ENCODE results near the gene NPRL2. TPM values are rescaled to one million over a fixed set of nuclear protein-coding genes. Genes with fewer than 3 reads are reported as not detected.
A peak's percentile ranks its signal among the peaks of the same experiment; 100 is the strongest.

The NPRL2 gene
- total and polyA plus RNA-seq, 9 of the 15 experiments (the other 6 are each of a cell fraction or from before 2014, with no cell fraction given), result 17.4 to 40.4 (median 24.4) TPM

DNA sequence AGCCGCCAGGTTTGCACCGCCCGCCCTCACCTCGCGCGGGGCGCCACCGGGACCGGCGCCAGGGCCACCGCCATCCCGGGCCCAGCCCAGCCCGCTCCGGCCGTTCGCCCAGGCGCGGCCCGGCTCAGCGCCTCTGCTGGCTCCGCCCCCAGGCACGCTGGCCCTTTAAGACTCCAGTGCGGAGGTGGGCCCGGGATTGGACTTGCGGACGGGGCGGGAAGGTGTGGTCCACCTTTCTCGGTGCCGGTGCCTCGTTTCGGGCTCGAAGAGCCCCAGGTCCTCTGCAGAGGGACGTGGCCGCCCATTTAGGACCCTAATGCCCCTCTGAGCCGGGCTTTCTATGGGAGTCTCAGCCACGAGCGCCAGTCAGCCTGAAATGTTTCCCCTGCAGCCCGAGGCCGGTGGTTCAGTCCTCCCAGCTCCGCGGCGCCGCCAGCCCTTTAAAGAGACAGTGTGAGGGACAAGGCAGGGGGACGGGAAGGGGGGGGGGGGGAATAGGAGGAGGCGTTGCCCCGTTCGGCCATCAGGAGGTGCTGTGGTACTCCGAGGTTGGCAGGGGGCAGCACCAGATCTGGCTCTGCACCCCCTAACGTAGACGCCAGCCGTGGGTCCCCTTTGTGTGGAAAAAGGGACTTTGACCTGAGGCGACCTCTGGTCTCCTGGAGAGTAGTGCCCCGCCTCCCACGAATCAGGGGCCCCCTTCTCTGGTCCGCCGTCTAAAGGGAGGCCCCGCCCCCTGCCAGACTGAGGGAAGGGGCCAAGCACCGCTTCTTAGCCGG, 29.1 kb downstream of the NPRL2 start (continued):
- TF ChIP-seq, protein P1, sequence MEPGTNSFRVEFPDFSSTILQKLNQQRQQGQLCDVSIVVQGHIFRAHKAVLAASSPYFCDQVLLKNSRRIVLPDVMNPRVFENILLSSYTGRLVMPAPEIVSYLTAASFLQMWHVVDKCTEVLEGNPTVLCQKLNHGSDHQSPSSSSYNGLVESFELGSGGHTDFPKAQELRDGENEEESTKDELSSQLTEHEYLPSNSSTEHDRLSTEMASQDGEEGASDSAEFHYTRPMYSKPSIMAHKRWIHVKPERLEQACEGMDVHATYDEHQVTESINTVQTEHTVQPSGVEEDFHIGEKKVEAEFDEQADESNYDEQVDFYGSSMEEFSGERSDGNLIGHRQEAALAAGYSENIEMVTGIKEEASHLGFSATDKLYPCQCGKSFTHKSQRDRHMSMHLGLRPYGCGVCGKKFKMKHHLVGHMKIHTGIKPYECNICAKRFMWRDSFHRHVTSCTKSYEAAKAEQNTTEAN (CRISPR knock-in tag; IDR thresholded peaks at IDR 0.05), result no peak
- TF ChIP-seq BMI1 (IDR thresholded peaks at IDR 0.05; ENCODE audit: low read length), result no peak
- TF ChIP-seq RBBP5 (IDR thresholded peaks at IDR 0.05; ENCODE audit: borderline replicate concordance, insufficient read depth, low read length, poor library complexity, severe bottlenecking), result peak; percentile 64
- peak; percentile 56; the same call in 1 of the 2 replicates for TF ChIP-seq NFIC (IDR thresholded peaks at IDR 0.05)
- TF ChIP-seq NUFIP1 (IDR thresholded peaks at IDR 0.05; ENCODE audit: partially characterized antibody), result peak; percentile 73
- no peak for TF ChIP-seq MCM2 (IDR thresholded peaks at IDR 0.05; ENCODE audit: low read depth)
- TF ChIP-seq FOSL1 (tag; conservative IDR thresholded peaks at IDR 0.05), result 0 out of 2 replicates have a peak, but pooled peaks have one; percentile 16
- peak; percentile 77 for TF ChIP-seq SAP30 (IDR thresholded peaks at IDR 0.05; ENCODE audit: borderline replicate concordance, insufficient read depth, low read depth, low read length, poor library complexity, severe bottlenecking)
- TF ChIP-seq CREM (IDR thresholded peaks at IDR 0.05; ENCODE audit: low read depth), result no peak
- peak; percentile 73; the same call in 1 of the 2 replicates for TF ChIP-seq EP400 (IDR thresholded peaks at IDR 0.05)
- no peak for TF ChIP-seq NR2C2 (CRISPR knock-in tag; IDR thresholded peaks at IDR 0.05)
- TF ChIP-seq NR2C2 (tag; IDR thresholded peaks at IDR 0.05), result peak; percentile 29; the same call in 1 of the 2 replicates
- TF ChIP-seq FIP1L1 (IDR thresholded peaks at IDR 0.05; ENCODE audit: low read depth, low read length, poor library complexity, severe bottlenecking), result peak; percentile 22
- TF ChIP-seq RBFOX2 (IDR thresholded peaks at IDR 0.05; ENCODE audit: low read depth, low read length), result peak; percentile 55
- TF ChIP-seq ATF1 (CRISPR knock-in tag; IDR thresholded peaks at IDR 0.05), result no peak
- 0 out of 2 replicates have a peak, but pooled peaks have one; percentile 32 for TF ChIP-seq ATF1 (tag; IDR thresholded peaks at IDR 0.05)
- no peak for TF ChIP-seq ZNF584 (CRISPR knock-in tag; IDR thresholded peaks at IDR 0.05; ENCODE audit: low read depth)
- TF ChIP-seq BCLAF1 (IDR thresholded peaks at IDR 0.05; ENCODE audit: borderline replicate concordance in 1 of 2, control insufficient read depth in 1 of 2, low read depth in 2 of 2, low read length in 1 of 2), result peak in 1 of 2 experiments; percentile 96; a peak in 2 of 4 replicates
- peak in 1 of 2 experiments; percentile 99; a peak in 2 of 4 replicates for TF ChIP-seq NONO (IDR thresholded peaks at IDR 0.05; ENCODE audit: low read depth in 2 of 2, low read length in 1 of 2)
- peak in 1 of 2 experiments; percentile 97 for TF ChIP-seq NCOA2 (IDR thresholded peaks at IDR 0.05; ENCODE audit: partially characterized antibody in 2 of 2)
- peak; percentile 83; the same call in 1 of the 2 replicates for TF ChIP-seq SNIP1 (IDR thresholded peaks at IDR 0.05; ENCODE audit: low read depth)
- no peak for TF ChIP-seq CBX1 (IDR thresholded peaks at IDR 0.05; ENCODE audit: low read depth)
- peak; percentile 89 for TF ChIP-seq BHLHE40 (IDR thresholded peaks at IDR 0.05; ENCODE audit: low read length)
- TF ChIP-seq POLR2G (IDR thresholded peaks at IDR 0.05; ENCODE audit: low read depth, low read length), result peak; percentile 78

Data from K562 (cell line).